ENCODE data around the gene F11R. TPM values are rescaled to one million over a fixed set of nuclear protein-coding genes. Genes with fewer than 3 reads are reported as not detected.
A peak's percentile ranks its signal among the peaks of the same experiment; 100 is the strongest.
"Not testable (repeated sequence)": the region's sequence is repeated elsewhere in the genome, so short reads cannot be mapped to it uniquely, and the experiment has no call there.

The F11R gene
- total RNA-seq, 1 donor from 2014 or later = 10.9 TPM

GRCh38 chr1:161039546-161039945 lies 18.6 kb upstream of the F11R start:
- no peak for DNase-seq

- DNase-seq = no peak
Observed at GRCh38 chr1:161039154-161039545, 18.2 kb upstream of the F11R start.

DNA sequence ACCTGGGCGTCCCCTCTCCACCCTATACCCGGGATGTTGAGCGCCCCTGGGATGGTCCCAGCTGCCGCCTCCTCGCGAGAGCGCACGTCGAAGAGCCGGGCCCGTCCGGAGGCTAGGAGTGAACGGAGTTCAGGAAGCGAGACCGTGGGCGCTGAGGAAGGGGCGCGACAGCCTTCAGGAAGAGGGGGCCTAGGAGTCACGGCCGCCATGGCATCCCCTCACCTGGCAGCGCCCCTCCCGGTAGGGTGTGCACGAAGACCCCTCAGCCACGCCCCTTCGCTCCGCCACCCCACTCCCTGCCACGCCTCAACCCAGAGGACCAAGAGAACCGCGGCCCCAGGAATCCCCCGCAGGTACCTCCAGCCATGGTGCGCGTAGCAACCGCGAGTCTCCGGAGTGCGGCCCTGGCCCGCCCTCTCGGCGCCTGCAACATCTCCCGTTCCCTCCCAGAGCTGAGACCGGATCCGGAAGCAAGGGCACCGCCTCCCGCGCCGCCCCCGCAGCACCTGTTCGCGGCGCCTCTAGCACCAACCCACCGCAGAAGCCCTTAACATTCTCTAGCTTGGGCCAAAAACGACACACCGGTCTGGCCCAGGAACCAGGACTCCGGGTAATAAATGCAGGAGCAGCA lies 17.7 kb upstream of the F11R start, which contains the start of gene TSTD1:
TSS of gene TSTD1 (minus strand) at position 442 of the 631 bp plus-strand sequence. CDS start at position 367, 75 bp downstream.
- peak; percentile 42 for DNase-seq

GRCh38 chr1:161037661-161038522 lies 16.9 kb upstream of the F11R start:
- DNase-seq = no peak

- DNase-seq = no peak
Observed at GRCh38 chr1:161033751-161034150, 12.8 kb upstream of the F11R start.

DNA sequence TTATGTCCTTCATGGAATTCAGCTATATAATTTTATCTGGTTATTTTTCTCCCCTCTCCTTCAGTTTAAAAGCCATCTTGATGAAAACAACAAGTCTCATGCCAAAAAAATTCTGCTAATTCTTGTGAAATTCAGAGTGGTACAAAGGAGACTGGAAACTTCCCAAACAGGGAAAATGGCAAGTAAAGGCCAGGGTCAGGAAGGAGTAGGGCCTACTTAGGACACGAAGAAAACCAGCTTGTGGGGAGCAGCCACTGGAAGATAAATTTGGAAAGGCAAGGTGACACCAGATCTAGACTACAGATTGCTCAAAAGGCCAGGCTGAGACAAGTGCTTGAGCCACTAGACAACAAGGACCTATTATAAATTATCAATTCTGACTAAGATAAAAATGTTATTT lies 11.5 kb upstream of the F11R start:
- no peak for DNase-seq

- DNase-seq = no peak
Observed at GRCh38 chr1:161031874-161032273, 10.9 kb upstream of the F11R start.

DNA sequence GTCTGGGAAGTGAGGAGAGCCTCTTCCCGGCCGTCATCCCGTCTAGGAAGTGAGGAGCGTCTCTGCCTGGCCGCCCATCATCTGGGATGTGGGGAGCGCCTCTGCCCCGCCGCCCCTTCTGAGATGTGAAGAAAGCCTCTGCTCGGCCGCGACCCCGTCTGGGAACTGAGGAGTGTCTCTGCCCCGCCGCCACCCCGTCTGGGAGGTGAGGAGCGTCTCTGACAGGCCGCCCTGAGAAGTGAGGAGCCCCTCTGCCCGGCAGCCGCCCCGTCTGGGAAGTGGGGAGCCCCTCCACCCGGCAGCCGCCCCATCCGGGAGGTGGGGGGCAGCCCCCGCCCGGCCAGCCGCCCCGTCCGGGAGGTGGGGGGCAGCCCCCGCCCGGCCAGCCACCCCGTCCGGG lies 8.5 kb upstream of the F11R start:
- DNase-seq = not testable (repeated sequence)

GRCh38 chr1:161026954-161027353 lies 6.0 kb upstream of the F11R start:
- DNase-seq = not testable (repeated sequence)

DNA sequence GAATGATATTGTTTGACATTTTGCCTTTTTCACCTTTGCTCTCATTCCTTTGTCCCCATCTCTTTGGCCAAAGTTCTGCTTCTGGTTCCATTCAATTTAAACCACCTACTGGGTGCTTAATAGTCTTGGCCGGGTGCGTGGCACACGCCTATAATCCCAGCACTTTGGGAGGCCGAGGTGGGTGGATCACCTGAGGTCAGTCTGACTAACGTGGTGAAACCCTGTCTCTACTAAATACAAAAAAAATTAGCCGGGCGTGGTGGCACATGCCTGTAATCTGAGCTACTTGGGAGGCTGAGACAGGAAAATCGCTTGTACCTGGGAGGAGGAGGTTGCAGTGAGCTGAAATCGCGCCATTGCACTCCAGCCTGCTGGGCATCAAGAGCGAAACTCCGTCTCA lies 1.5 kb upstream of the F11R start:
- not testable (repeated sequence) for DNase-seq

- no peak for DNase-seq
Observed at GRCh38 chr1:161021970-161022353, 1.0 kb upstream of the F11R start.

DNA sequence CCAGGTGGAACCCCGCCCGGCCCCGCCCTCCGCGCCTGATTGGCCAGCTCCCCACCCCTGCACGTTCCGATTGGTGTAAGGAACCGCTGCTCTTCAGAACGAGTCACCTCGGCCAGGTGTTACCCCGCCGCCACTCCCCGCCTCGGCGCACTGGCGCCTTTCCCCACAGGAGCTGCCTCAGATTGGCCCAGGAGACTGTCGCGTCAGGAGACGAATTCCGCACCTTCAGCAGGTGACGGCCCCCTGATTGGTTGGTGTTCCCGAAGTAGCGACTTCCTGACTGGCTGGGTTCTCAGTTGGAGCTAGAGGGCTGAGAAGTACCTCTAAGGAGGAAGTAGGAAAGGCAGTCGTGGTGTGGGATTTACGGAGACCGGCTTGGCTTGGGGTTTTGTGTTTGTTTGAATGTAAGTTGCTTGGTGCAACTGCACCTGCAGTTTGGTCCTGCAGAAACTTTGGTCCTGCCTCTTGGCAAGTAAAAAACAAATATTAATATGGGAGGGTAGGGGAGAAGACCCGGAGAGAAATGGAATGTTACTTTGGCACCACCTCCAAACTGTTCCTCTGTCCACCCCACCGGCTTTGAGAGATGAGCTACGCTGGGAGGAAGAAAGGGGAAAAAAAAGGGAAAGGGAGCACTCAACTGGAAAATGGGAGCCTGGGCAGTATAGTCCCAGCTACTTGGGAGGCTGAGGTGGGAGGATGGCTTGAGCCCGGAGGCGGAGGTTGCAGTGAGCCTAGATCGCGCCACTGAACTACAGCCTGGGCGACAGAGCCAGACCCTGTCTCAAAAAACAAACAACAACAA lies 415 bp upstream of the F11R start:
- peak; percentile 53 for DNase-seq

- no peak for DNase-seq
Observed at GRCh38 chr1:161019751-161020495, 1.0 kb downstream of the F11R start.

DNA sequence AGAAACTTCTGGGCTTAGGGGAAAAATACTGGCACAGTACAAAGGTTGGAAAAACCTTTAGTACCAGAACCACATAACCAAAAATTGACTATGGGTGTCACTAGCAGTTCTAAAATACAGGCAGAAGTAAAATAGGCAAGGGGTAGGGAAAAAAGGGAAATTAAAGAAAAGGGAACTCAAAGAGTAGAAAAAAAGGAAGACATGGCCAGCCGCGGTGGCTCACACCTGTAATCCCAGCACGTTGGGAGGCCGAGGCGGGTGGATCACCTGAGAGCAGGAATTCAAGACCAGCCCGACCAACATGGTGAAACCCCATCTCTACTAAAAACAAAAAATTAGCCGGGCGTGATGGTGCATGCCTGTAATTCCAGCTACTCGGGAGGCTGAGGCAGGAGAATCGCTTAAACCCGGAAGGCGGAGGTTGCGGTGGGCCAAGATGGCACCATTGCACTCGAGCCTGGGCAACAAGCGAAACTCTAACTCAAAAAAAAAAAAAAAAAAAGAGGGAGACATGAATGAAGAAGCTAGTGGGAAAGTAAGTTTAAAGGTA lies 1.8 kb downstream of the F11R start:
- not testable (repeated sequence) for DNase-seq

GRCh38 chr1:161018631-161018930 lies 2.4 kb downstream of the F11R start:
- no peak for DNase-seq

- no peak for DNase-seq
Observed at GRCh38 chr1:161017756-161018630, 3.0 kb downstream of the F11R start.

- DNase-seq = not testable (repeated sequence)
Observed at GRCh38 chr1:161017181-161017580, 3.8 kb downstream of the F11R start.

GRCh38 chr1:161016683-161017082 lies 4.3 kb downstream of the F11R start:
- DNase-seq = not testable (repeated sequence)

- DNase-seq = no peak
Observed at GRCh38 chr1:161013488-161014230, 7.3 kb downstream of the F11R start.

DNA sequence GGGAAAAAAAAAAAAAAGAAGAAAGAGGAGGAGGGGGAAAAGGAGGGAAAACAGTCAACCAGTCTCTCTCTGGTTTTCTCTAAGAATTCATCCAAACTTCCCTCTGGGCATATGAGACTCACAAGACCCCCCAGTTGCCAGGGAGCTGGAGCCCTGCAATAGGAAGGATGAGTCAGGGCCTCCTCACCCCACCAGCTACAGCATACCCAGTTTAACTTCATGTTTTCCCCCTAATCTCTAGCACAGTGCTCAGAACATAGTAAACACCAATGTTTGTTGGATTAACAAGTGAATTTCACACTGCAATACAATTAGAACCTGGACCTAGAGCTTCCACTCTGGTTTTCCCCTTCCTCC lies 7.8 kb downstream of the F11R start:
- DNase-seq = no peak

Measured in occipital lobe (tissue), 2 donors.